A673 (cell line): ENCODE data around the gene FLT4. TPM values are rescaled to one million over a fixed set of nuclear protein-coding genes. Genes with fewer than 3 reads are reported as not detected.

Source experiments
- BruUV-seq: library from RNA; stranded (reverse); fragments of 400-500 nt; replicated peaks from 2 replicates; lab custom pipeline; 2021; lab: Mats Ljungman, UMichigan
- CTCF ChIA-PET: fragments of 300-600 bp; sonication (Branson Sonifier 250); formaldehyde crosslinking; loops from one replicate; lab custom pipeline; 2022; ENCODE audit warnings: antibody characterized with exemption; lab: Charles Lee
- POLR2A ChIA-PET: fragments of 300-600 bp; sonication (Branson Sonifier 250); formaldehyde crosslinking; loops from one replicate; lab custom pipeline; 2022; ENCODE audit warnings: antibody characterized with exemption; ENCODE audit not compliant: low non-redundant PET; lab: Charles Lee
- DNase-seq: peaks from one replicate; pipeline ENCODE4 v3.0.0-alpha.2; 2015; ENCODE audit warnings: low spot score
- H3K27ac ChIP-seq: fragments of 200-600 bp; sonication (generic); 2 replicates; pipeline ENCODE4 v1.5.1; 2016; ENCODE audit warnings: mixed run types, low read depth, mild to moderate bottlenecking, mixed read lengths, antibody characterized with exemption, low read length; ENCODE audit not compliant: poor library complexity, severe bottlenecking
- H3K27me3 ChIP-seq: fragments of 200-600 bp; sonication (generic); replicated peaks from 2 replicates; pipeline ENCODE4 v1.6.1; 2017; ENCODE audit warnings: mixed run types, low read depth, mild to moderate bottlenecking, mixed read lengths, antibody characterized with exemption, low read length; ENCODE audit not compliant: insufficient read depth, poor library complexity
- H3K36me3 ChIP-seq: fragments of 200-600 bp; sonication (generic); 2 replicates; pipeline ENCODE4 v1.6.1; 2016; ENCODE audit warnings: mixed run types, mild to moderate bottlenecking, mixed read lengths, antibody characterized with exemption, low read length; ENCODE audit not compliant: insufficient read depth, poor library complexity, severe bottlenecking
- H3K4me1 ChIP-seq: fragments of 200-600 bp; sonication (generic); 2 replicates; pipeline ENCODE4 v1.6.1; 2017; ENCODE audit warnings: mixed run types, mild to moderate bottlenecking, mixed read lengths, antibody characterized with exemption, low read length; ENCODE audit not compliant: insufficient read depth, poor library complexity, severe bottlenecking
- H3K4me3 ChIP-seq: fragments of 200-600 bp; sonication (generic); 2 replicates; pipeline ENCODE4 v1.5.1; 2016; ENCODE audit warnings: low read depth, mixed run types, mild to moderate bottlenecking, mixed read lengths, low read length; ENCODE audit not compliant: poor library complexity, severe bottlenecking
- H3K9me3 ChIP-seq: fragments of 200-600 bp; sonication (generic); 2 replicates; pipeline ENCODE4 v1.6.1; 2016; ENCODE audit warnings: mixed run types, low read depth, mild to moderate bottlenecking, mixed read lengths, antibody characterized with exemption, low read length; ENCODE audit not compliant: poor library complexity, severe bottlenecking
- EZH2 ChIP-seq: fragments of 200-600 bp; sonication (generic); IDR thresholded peaks from 2 replicates; pipeline ENCODE4 v1.6.1; 2017; ENCODE audit warnings: borderline replicate concordance, low read depth, mild to moderate bottlenecking, mixed read lengths, antibody characterized with exemption, low read length; ENCODE audit not compliant: poor library complexity, severe bottlenecking
- intact Hi-C: fragments of 100-400 bp; cut with micrococcal nuclease; formaldehyde crosslinking; loops from one replicate; pipeline ENCODE4 v1.10.0; 2022; ENCODE audit not compliant: unreplicated experiment
- total RNA-seq: library from RNA; stranded (reverse); gene quantifications from 2 replicates; pipeline ENCODE4 v1.2.3, GENCODE V29; 2021
- TF ChIP-seq, protein P1 (sequence below): fragments of 300-800, 200-600 bp; sonication (generic); conservative IDR thresholded peaks from 2 replicates; pipeline ENCODE4 v1.5.1; 2017; ENCODE audit warnings: low read depth, mild to moderate bottlenecking, antibody characterized with exemption, low read length, moderate library complexity, mixed read lengths

Gene FLT4
- total RNA-seq, 1 experiment from 2014 or later = 8.6 TPM

DNA sequence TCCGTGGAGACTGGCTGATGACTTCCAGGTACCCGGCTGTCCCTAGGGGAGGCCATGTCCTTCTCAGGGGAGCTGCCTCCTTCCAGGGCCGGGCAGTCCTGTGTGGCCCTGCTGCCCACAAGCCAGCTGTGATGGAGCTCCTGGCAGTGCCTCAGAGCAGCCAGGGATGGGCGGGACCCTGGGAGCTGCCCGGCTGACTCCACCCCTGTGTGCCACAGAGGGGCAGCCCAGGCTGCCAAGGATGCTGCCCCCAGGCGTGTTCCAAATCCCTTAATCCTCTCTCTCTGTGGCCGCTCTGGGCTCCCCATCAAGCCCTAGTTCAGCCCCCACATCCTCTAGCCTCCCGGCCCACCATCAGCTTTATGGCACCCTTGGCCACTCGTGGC, 51.1 kb downstream of the FLT4 start:
- no TSS peak for BruUV-seq
- no peaks in the 10 kb centered on the region for H3K4me1 ChIP-seq

DNA sequence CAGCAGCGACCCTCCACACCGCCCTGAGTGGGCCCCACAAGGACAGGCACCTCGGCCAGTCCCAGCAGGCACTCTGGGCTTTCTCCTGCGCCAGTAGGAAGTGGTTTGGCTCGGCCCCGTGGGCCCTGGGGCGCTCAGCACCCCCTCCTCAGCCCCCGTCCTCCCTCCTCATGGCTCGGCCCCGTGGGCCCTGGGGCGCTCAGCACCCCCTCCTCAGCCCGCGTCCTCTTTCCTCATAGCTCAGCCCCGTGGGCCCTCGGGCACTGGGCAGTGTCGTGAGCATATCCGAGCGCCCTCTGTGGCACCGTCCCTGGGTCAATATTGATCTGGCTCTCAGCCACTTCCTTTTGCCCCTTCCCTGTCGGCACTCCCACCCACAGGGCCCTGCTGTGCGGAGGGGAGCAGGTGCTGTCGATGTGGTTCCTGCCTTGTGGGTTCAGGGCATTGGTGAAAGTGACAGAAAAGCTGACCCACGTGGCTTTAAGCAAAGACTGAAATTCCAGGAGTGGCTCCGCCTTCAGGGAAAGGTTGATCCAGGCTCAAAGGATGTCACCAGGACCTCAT, 52.6 kb downstream of the FLT4 start:
- H3K27ac ChIP-seq = no peak overlapping the region
- no peaks in the 10 kb centered on the region for H3K4me1 ChIP-seq
- POLR2A ChIA-PET = no interaction called here
- H3K4me3 ChIP-seq = no peak overlapping the region
- H3K9me3 ChIP-seq = no peaks in the 10 kb centered on the region
- peaks cover 6% of the 10 kb centered on the region for H3K27me3 ChIP-seq
- CTCF ChIA-PET = no interaction called here
- TF ChIP-seq EZH2 = no peak
- TF ChIP-seq, protein P1, sequence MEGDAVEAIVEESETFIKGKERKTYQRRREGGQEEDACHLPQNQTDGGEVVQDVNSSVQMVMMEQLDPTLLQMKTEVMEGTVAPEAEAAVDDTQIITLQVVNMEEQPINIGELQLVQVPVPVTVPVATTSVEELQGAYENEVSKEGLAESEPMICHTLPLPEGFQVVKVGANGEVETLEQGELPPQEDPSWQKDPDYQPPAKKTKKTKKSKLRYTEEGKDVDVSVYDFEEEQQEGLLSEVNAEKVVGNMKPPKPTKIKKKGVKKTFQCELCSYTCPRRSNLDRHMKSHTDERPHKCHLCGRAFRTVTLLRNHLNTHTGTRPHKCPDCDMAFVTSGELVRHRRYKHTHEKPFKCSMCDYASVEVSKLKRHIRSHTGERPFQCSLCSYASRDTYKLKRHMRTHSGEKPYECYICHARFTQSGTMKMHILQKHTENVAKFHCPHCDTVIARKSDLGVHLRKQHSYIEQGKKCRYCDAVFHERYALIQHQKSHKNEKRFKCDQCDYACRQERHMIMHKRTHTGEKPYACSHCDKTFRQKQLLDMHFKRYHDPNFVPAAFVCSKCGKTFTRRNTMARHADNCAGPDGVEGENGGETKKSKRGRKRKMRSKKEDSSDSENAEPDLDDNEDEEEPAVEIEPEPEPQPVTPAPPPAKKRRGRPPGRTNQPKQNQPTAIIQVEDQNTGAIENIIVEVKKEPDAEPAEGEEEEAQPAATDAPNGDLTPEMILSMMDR = no peak
- H3K36me3 ChIP-seq = no peaks in the 10 kb centered on the region
- no peak for DNase-seq
- no TSS peak for BruUV-seq
- intact Hi-C loops = no loop called here

More for the DNA sequence above, 51.1 kb downstream of the FLT4 start:
- no peak for TF ChIP-seq EZH2
- TF ChIP-seq, protein P1 = no peak
- Histone ChIP-seq H3K27ac (no peak overlapping the region), H3K9me3 (no peaks in the 10 kb centered on the region), H3K4me3 (no peak overlapping the region), H3K27me3 (no peaks in the 10 kb centered on the region), H3K36me3 (no peaks in the 10 kb centered on the region)
- ChIA-PET POLR2A (no interaction called here), CTCF (no interaction called here)
- intact Hi-C loops = no loop called here
- DNase-seq = no peak

DNA sequence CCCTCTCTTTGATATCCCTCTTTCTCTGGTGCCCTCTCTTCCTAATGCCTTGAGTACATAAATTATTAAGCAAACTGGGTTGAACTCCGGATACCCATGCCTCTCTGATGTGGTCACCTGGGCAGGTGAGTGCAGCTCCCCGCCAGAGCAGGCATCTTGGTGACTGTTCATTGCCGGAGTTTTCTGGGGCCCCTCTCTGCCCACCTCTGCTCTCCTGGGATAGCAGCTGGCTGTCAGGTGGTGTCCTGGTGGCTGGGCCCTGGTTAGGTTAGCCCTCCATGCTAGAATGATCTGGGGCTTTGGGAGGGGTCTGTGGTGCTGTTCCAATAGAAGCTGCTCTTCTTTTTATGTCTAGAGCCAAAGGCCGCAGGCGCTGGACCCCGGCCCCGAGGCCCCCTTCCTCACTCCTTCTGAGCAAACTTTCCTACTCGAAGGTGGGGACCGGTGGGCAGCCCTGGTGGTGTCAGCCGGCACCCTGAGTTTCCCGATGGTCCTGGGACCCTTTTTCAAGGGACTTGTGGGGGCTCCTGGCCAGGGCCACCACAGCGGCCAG, 53.2 kb downstream of the FLT4 start:
- BruUV-seq = no TSS peak
- POLR2A ChIA-PET = no interaction called here
- H3K36me3 ChIP-seq = no peaks in the 10 kb centered on the region
- DNase-seq = no peak
- CTCF ChIA-PET = no interaction called here
- intact Hi-C loops = no loop called here
- H3K27ac ChIP-seq = no peak overlapping the region
- TF ChIP-seq, protein P1 = no peak
- no peak for TF ChIP-seq EZH2
- peaks cover 12% of the 10 kb centered on the region for H3K27me3 ChIP-seq
- no peaks in the 10 kb centered on the region for H3K4me1 ChIP-seq
- H3K4me3 ChIP-seq = no peak overlapping the region
- no peaks in the 10 kb centered on the region for H3K9me3 ChIP-seq
